Measurements from ENCODE around the gene ZNF83.
A peak's percentile ranks its signal among the peaks of the same experiment; 100 is the strongest.
"Not testable (repeated sequence)": the region's sequence is repeated elsewhere in the genome, so short reads cannot be mapped to it uniquely, and the experiment has no call there.

Gene ZNF83

DNA sequence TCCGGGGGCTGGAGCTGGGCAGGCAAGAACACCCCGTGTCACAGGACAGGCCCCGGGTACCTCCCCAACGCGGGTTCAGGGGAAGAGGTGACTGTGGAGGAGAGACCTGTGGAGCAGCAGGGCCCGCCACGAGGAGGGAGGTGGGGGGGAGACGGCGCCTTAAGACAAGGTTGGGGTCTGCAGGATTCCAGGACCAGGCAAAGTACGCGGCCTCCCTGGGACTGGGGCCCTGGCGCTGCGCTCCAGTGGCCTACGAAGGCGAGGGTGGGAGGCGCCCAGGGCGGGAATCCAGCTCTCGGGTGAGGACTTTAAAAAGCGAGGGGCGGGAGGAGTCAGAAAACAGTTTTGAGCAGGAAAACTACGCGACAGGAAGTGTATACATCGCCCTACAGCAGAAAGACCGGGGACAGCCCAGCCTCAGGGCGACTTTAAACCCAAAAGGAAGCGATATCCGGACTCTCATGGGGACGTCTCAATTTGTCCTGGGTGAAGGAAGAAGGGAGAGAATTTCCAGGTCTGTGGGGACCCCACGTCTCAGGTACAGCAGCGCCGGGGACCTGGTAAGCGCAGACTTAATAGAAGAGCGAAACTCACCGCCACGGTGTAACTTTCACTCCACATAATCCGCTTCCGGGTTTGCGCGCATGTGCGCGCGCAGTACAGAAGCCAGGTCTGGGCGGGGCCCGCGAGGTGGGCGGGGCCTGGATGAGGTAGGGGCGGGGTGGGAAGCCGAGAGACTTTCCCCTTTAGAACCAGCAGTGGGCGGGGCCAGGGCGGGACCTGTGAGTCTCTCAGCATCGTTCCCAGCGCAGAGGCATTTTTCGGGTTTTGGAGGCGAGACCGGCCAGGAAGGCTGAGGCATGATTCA, at the start of gene ZNF83:
Gene ZNF83 (minus strand): TSS at position 638 of the 868 bp plus-strand sequence.
- peak; percentile 86 for DNase-seq (ENCODE audit: insufficient read length, low spot score)
- FAIRE-seq, result peak; percentile 62

DNA sequence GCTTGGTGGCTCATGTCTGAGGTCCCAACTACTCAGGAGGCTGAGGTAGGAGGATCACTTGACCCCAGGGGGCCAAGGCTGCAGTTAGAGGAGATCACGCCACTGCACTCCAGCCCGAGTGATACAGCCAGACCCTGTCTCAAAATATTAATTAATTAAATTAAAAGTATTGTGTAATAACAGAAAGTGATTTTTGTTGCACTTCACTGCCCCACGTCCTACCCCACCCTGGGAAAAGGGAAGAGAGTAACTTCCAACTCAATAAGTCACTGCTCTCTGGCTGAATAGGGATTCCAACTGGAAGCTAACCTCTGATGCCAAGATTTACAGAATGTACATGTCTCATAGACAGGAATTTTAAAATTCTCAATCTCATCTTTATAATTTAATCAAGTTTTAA, 49.5 kb upstream of the ZNF83 start:
- DNase-seq (ENCODE audit: insufficient read length, low spot score), result no peak
- FAIRE-seq, result no peak

DNA sequence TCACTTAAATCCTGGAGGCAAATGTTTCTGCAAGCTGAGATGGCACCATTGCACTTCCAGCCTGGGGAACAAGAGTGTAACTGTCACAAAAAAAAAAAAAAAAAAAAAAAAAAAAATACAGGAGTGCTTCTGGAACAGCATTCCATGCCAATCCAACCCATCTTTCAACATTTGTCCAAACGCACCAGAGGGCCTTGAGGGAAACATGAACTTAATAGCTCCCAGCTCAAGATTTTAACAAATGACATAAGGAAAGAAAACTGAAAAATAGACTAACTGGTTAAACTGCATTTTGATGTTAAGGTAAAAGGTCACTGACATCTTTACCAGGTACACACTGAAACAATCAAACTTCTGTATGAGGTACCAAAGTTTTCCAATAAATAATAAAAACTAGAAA, 47.7 kb upstream of the ZNF83 start:
- no peak for DNase-seq (ENCODE audit: insufficient read length, low spot score)
- no peak for FAIRE-seq

DNA sequence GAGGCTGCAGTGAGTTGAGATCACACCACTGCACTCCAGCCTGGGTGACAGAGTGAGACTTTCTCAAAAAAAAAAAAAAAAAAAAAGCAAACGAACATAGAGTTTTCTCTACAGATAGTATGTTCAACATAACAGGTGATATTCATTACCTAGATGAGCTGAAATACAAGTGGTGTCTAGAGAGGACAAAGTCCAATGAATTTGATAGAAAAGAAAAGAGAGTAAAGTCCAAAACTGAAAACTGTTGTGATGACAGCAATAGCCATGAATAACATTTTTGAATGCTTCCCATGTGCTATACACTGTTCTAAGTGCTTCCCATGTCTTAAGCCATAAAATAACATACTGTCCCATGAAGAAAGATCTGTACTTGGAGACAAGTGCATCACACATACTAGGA, 43.1 kb upstream of the ZNF83 start:
- DNase-seq (ENCODE audit: insufficient read length, low spot score); FAIRE-seq: not testable (repeated sequence)

DNA sequence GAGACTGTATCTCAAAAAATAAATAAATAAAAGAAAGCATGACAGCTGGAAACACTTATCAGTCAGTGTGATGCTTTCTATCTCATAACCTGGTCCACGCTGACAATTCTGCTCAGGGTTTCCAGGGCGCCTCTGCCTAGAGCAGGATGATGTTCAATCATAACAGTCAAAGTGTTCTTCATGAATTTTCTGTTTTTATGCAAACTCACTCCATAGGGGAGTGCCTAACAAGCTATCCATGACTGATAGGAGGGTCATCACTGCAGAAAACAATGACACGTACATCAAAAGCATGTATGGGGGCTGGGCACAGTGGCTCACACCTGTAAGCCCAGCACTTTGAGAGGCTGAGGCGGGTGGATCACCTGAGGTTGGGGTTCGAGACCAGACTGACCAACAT, 41.4 kb upstream of the ZNF83 start:
- no peak for FAIRE-seq
- no peak for DNase-seq (ENCODE audit: insufficient read length, low spot score)

DNA sequence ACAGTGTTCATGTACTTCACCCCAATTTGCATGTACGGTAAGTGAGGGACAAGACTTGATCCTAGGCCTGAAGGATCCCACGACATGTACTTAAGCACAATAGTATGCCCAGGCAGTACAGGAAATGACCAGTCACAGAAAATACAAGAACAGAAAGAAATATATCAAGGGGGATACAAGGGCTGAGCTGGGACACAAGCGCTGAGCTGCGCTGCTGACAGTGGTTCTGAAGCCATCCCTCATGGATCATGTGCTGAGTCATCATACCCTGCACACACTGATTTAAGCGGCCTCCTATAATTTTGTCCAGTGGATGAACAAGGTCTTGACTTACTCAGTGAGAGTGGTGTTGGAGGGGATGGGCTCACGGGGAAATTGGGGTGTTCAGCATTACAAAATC, 37.1 kb upstream of the ZNF83 start:
- not testable (repeated sequence) for FAIRE-seq; DNase-seq (ENCODE audit: insufficient read length, low spot score)

DNA sequence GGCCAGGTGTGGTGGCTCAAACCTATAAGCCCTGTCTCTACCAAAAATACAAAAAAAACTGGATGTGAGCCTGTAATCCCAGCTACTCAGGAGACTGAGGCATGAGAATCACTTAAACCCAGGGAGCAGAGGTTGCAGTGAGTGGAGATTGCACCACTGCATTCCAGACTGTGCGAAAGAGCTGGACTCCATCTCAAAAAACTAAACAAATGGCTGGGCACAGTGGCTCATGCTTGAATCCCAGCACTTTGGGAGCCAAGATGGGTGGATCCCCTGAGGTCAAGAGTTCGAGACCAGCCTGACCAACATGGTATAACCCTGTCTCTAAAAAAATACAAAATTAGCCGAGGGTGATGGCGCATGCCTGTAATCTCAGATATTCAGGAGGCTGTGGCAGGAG, 34.9 kb upstream of the ZNF83 start:
- DNase-seq (ENCODE audit: insufficient read length, low spot score), result no peak
- FAIRE-seq, result no peak

DNA sequence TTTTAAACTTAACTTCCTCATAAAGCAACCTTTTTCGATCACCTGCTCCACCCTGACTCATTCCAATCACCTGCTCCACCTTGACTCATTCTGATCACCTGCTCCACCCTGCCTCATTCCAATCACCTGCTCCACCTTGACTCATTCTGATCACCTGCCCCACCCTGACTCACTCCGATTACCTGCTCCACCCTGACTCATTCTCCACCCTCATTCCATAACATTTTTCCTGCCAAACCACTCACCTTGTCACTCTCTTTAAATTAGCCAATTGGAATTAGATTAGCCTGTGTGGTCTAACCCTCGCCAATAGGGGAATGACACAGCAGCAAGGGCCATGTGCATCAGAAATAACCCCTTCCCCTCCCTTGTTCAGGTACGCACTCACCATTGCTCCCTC, 31.9 kb upstream of the ZNF83 start:
- FAIRE-seq, result no peak

DNA sequence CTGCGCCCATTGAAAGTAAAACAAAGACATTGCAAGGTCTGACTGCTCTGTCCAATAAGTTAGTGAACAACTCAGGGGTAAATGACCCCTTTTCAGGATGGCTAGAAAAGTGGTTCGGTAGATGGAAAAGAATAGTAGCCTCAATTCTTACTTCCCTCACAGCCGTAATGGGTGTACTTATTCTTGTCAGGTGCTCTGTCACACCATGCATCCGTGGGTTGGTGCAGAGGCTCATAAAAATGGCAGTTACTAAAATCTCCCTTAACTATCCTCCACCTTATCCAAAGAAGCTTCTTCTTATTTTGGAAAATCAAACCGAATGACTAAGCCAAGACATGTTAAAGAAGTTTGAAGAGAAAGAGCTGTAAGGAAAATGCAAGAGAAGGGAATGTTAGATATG, 31.4 kb upstream of the ZNF83 start:
- FAIRE-seq (no peak), DNase-seq (ENCODE audit: insufficient read length, low spot score) (no peak)

More for the DNA sequence above, 31.9 kb upstream of the ZNF83 start:
- no peak for DNase-seq (ENCODE audit: insufficient read length, low spot score)

DNA sequence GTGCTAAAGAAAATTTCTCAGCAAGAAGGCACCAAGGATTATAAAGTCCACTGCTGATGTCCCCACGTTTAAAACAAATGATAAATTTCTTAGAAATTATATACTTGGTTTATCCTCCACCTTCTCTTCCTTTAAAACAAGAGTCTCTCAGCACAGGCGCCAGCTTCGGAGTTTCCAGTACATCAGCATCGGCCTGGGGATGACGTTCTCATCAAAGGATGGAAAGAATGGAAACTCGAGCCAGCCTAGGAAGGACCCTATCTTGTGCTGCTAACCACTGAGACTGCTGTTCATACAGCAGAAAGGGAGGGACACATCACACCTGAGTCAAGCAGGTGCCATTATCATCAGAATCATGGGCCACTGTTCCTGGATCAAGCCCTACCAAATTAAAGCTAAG, 29.8 kb upstream of the ZNF83 start:
- DNase-seq (ENCODE audit: insufficient read length, low spot score), result no peak
- FAIRE-seq, result no peak

DNA sequence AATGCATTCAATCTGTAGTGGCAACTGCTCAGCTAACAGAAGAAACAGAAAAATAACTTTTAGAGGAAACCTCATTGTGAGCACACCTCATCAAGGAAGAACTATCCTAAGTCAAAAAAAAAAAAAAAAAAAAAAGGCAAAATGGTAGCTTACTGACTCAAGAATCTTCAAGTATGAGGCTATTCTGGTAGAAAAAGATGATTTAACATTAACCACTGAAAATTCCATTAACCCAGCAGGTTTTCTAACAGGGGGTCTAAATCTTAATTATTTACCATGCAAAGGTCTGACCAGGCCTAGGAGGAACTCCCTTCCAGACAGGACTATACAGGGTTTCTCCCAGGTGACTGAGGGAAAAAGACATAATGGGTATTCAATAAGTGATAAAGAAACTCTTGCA, 28.4 kb upstream of the ZNF83 start:
- no peak for FAIRE-seq

DNA sequence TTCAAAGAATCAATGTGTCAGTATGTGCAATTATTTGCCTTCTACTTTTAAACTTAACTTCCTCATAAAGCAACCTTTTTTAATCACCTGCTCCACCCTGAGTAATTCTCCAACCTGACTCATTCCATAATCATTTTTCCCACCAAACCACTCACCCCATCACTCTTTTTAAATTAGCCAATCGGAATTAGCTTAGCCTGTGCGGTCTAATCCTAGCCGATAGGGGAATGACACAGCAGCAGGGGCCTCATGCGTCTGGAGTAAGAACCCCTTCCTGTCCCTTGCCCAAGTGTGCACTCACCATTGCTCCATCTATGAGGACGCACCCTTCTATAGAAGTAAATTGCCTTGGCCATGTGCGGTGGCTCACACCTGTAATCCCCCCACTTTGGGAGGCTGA, 27.4 kb upstream of the ZNF83 start:
- FAIRE-seq (no peak), DNase-seq (ENCODE audit: insufficient read length, low spot score) (no peak)

More for the DNA sequence above, 28.4 kb upstream of the ZNF83 start:
- no peak for DNase-seq (ENCODE audit: insufficient read length, low spot score)

DNA sequence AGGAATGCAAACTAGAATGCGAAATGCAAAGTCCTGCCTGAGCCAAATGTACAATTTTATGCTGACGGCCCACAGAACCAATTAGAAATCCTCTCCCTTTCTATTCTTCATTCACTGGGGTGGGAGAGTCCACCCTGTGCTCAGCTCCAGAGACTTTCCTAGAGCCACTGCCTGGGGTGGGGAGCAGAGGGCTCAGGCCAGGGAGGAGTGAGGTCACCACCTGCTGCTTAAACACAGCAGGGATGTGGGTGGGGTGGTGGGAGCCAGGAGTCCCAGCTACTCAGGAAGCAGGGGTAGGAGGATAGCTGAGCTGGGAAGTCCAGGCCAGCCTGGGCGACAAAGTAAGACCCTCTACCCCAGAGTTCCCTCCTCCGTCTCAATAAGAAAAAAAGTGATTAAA, 26.9 kb upstream of the ZNF83 start:
- no peak for FAIRE-seq
- DNase-seq (ENCODE audit: insufficient read length, low spot score), result no peak

DNA sequence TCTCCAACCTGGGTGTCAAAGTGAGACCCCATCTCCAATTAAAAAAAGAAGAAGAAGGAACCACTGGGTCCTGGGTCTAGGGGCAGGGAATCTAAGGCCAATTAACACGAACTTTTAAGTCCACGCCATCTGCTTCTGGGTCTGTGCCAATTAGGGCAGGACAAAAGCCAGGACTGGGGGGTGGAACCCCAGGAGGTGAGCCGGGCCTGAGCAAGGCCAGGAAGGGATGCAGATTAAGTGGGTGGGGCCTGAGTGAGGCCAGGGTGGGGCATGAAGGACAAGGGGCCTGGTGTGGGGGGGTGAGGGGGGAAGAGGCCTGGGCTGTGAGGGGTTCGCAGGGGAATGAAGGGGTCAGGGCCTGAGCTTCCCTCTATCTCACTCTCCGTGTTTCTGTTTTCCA, 26.3 kb upstream of the ZNF83 start:
- no peak for DNase-seq (ENCODE audit: insufficient read length, low spot score)
- no peak for FAIRE-seq

DNA sequence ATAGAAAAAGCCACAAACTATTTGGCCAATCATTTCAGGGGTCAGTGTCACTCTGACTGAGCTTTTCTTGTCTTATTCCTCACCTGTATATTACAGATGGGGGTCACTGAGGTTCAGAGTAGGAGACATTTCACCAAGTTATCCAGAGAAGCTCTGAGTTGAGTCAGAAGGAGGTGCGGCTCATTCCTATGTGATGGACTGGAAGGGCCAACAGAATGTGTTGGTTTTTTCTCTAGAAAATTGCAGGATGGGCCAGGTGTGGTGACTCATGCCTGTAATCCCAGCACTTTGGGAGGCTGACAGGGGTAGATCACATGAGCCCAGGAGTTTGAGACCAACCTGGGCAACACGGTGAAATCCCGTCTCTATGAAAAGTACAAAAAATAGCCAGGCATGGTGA, 24.5 kb upstream of the ZNF83 start:
- no peak for FAIRE-seq
- DNase-seq (ENCODE audit: insufficient read length, low spot score), result no peak

DNA sequence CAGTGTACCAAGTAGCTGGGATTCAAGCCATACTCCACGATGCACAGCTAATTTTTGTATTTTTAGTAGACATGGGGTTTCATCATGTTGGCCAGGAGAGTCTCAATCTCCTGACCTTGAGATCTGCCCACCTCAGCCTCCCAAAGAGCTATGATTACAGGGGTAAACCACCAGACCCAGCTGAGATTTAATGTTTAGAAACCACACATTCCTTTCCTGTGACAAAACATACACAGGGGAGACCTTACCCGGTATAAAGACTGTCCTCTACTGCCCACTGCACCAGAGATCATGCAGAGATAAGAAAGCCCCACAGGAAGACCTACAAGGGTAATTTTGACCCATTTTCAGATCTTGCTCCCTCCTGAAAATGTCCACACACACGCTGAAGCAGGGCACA, 22.8 kb upstream of the ZNF83 start:
- FAIRE-seq, result no peak
- DNase-seq (ENCODE audit: insufficient read length, low spot score), result no peak

DNA sequence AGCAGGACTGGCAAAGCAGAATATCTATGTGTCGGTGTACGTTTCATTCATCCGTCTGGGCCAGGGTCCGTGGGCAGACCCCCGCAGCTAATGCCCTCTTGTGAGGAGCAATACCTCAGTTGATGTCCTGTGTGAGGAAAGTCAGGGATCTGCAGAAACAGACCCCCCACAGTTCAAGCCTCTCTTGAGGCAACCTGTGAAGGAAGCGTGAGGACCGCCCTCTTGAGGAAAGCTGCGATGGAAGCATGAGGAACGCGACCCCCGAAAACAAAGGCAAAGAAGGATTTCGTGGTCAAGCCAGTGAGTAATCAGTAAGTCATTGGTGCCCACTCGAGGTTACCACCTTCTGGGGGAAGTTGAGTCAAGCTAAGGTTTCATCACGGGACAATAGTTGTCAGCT, 20.9 kb upstream of the ZNF83 start:
- no peak for DNase-seq (ENCODE audit: insufficient read length, low spot score)
- FAIRE-seq, result no peak

DNA sequence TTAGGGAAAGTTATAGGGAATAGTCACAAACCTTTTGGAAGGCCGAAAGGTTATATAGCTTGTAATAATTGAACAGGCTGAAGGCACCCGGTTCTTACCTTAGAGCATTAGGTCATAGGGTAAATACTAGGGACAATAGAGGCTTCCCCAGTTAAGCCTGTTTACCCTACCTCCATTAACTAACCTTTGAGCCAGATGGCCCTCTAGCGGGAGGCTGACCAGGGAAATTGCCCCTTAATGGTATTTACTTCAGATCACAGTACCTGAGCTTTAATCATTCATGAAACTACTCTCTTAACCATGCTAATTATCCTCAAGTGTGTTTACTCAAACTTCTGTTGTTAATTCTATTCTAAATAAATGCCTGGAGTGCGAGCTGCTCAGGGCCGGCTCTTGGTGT, 20.4 kb upstream of the ZNF83 start:
- FAIRE-seq (no peak), DNase-seq (ENCODE audit: insufficient read length, low spot score) (no peak)

DNA sequence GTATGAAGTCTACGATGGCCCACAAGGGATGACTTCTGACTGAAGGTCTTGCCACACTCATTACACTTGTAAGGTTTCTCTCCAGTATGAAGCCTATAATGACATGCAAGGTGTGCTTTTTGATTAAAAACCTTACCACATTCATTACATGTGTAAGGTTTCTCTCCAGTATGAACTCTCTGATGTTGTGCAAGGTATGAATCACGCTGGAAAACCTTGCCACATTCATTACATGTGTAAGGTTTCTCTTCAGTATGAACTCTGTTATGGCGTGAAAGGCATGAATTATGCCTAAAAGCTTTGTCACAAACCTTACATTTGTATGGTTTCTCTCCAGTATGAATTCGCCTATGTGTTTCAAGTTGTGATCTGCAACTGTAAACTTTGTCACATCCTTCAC, 15.0 kb upstream of the ZNF83 start:
- FAIRE-seq (no peak), DNase-seq (ENCODE audit: insufficient read length, low spot score) (no peak)

DNA sequence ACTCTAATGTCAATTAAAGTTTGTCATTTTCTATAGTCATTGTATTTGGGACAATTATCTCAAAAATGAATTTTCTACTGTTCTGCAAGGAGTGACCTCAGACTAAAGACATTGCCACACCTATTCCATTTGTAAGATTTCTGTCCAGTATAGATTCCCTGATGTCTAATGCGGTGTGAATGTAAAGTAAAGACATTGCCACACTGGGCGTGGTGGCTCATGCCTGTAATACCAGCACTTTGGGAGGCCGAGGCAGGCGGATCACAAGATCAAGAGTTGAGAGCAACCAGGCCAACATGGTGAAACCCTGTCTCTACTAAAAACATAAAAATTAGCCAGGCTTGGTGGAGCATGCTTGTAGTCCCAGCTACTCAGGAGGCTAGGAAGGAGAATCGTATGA, 13.8 kb upstream of the ZNF83 start:
- FAIRE-seq (no peak), DNase-seq (ENCODE audit: insufficient read length, low spot score) (no peak)

DNA sequence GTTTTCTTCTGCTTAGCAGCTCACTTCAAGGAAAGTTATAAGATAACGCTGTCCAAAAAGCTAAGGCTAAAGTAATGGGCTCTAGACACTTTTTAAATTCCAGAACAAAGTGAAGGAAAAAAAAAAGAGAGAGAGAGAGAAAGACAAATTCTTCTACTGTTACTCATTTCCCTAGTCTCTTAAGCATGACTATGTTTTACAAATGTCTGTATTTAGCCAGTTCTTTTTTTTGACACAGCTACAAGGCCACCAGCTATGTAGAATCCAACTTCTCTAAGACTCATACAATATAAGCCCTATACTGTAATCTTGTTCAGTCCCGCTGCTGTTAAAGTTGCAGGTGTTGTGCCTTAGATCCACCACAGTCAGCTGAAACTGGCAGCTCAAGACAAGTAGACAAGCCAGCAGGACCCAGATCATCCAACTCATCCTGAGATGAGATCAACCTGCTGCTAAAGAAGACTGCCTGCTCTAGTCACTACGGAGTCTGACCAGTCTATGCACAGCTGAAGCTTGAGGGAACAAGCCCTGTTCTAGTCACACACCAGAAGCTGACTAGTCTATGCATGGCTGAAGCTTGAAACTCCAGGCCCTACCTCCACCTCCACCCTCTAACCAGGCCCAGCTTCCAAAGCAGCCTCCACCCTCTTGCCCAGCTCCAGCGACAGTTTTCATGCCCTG, 10.3 kb upstream of the ZNF83 start:
- FAIRE-seq, result no peak
- DNase-seq (ENCODE audit: insufficient read length, low spot score), result no peak

DNA sequence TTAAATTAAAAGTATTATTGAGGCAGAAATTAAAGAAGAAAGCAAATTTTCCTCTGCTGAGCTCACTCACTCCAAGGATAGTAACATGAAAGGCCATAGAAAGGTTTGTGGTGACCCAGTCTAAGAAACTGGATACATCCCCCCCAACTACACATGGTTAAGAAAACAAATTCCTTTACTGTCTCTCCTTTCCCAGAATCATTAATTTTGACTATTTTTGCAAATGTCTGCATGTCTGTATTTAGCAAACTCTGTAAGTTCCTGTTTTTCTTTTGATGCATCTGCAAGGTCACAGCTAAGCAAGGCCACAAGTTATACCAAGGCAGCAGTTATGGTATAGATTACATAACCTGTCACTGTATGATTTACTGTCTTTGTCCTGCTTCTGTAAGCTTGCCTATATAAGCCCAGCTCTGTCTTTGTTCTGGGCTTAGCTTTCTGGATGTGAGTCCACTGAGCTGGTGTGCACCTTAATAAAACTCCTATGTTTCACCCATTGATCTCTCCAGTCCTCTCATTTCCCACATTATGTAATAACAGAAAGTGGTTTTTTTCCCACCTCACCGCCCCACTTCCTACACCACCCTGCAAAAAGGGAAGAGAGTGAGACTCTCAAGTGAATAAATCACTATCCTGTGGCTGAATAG, 8.5 kb upstream of the ZNF83 start:
- no peak for DNase-seq (ENCODE audit: insufficient read length, low spot score)
- FAIRE-seq, result no peak

All from HTR-8/SVneo (cell line).